MM.1S (cell line): Measurements from ENCODE around the gene UTP11.

Experiments
- DNase-seq: peaks from one replicate; pipeline ENCODE4 v3.0.0-alpha.2; 2015
- H2AFZ ChIP-seq: fragments of 300-600 bp; sonication (generic); 2 replicates; pipeline ENCODE4 v1.6.0; 2016; ENCODE audit warnings: antibody characterized with exemption, low read length
- H3F3A ChIP-seq: fragments of 300-600 bp; sonication (generic); 2 replicates; pipeline ENCODE4 v1.6.1; 2016; ENCODE audit warnings: mild to moderate bottlenecking, antibody characterized with exemption, low read length, moderate library complexity, mixed read lengths; ENCODE audit not compliant: insufficient read depth
- H3K27ac ChIP-seq: fragments of 300-600 bp; sonication (generic); 2 replicates; pipeline ENCODE4 v1.5.1; 2016; ENCODE audit warnings: mild to moderate bottlenecking, low read length
- H3K27me3 ChIP-seq: fragments of 300-600 bp; sonication (generic); replicated peaks from 2 replicates; pipeline ENCODE4 v1.6.0; 2016; ENCODE audit warnings: low read length; ENCODE audit not compliant: insufficient read depth
- H3K36me3 ChIP-seq: fragments of 300-600 bp; sonication (generic); replicated peaks from 2 replicates; pipeline ENCODE4 v1.6.1; 2016; ENCODE audit warnings: mild to moderate bottlenecking, low read length, mixed read lengths; ENCODE audit not compliant: insufficient read depth
- H3K4me1 ChIP-seq: fragments of 300-600 bp; sonication (generic); 2 replicates; pipeline ENCODE4 v1.6.1; 2016; ENCODE audit warnings: low read length, mixed read lengths
- H3K4me2 ChIP-seq: fragments of 300-600 bp; sonication (generic); 2 replicates; pipeline ENCODE4 v1.6.0; 2016; ENCODE audit warnings: low read depth, low read length
- H3K4me3 ChIP-seq: fragments of 300-600 bp; sonication (generic); 2 replicates; pipeline ENCODE4 v1.5.1; 2016; ENCODE audit warnings: low read length, mixed read lengths
- H3K79me2 ChIP-seq: fragments of 300-600 bp; sonication (generic); 2 replicates; pipeline ENCODE4 v1.6.1; 2016; ENCODE audit warnings: mixed run types, low read length, mixed read lengths
- H3K9ac ChIP-seq: fragments of 300-600 bp; sonication (generic); 2 replicates; pipeline ENCODE4 v1.6.1; 2016; ENCODE audit warnings: low read length, mixed read lengths
- H3K9me2 ChIP-seq: fragments of 300-600 bp; sonication (generic); replicated peaks from 2 replicates; pipeline ENCODE4 v1.6.1; 2016; ENCODE audit warnings: mild to moderate bottlenecking, low read length, mixed read lengths; ENCODE audit not compliant: insufficient read depth
- H3K9me3 ChIP-seq: fragments of 300-600 bp; sonication (generic); replicated peaks from 2 replicates; pipeline ENCODE4 v1.6.1; 2016; ENCODE audit warnings: mild to moderate bottlenecking, low read length, mixed read lengths; ENCODE audit not compliant: insufficient read depth
- H4K20me1 ChIP-seq: fragments of 300-600 bp; sonication (generic); 2 replicates; pipeline ENCODE4 v1.6.1; 2016; ENCODE audit warnings: mild to moderate bottlenecking, low read length, moderate library complexity, mixed read lengths; ENCODE audit not compliant: insufficient read depth
- CTCF ChIP-seq: fragments of 300-600 bp; sonication (generic); IDR thresholded peaks from 2 replicates; pipeline ENCODE4 v1.5.1; 2016; ENCODE audit warnings: antibody characterized with exemption, low read length, mixed read lengths
- EZH2 ChIP-seq: fragments of 300-600 bp; sonication (generic); optimal IDR thresholded peaks from 2 replicates; pipeline ENCODE3; 2017; ENCODE audit warnings: low read depth, mild to moderate bottlenecking, antibody characterized with exemption, low read length, mixed read lengths
- EZH2phosphoT487 ChIP-seq: fragments of 300-600 bp; sonication (generic); IDR thresholded peaks from 2 replicates; pipeline ENCODE4 v1.6.1; 2018; ENCODE audit warnings: antibody characterized with exemption, low read length

Gene UTP11

GRCh38 chr1:38000233-38000528 lies 12.4 kb upstream of the UTP11 start:
- H3K27me3 ChIP-seq: peaks cover 17% of the 10 kb centered on the region
- H2AFZ ChIP-seq: no peak overlapping the region
- no peak overlapping the region for H3K4me3 ChIP-seq
- H3K27ac ChIP-seq: no peak overlapping the region
- 0 out of 2 replicates have a peak, but pooled peaks cover 7% of the 10 kb centered on the region for H3K4me1 ChIP-seq
- no peak for DNase-seq
- H3K36me3 ChIP-seq: no peaks in the 10 kb centered on the region
- H4K20me1 ChIP-seq: no peaks in the 10 kb centered on the region
- no peaks in the 10 kb centered on the region for H3K9me2 ChIP-seq
- no peaks in the 10 kb centered on the region for H3K79me2 ChIP-seq
- no peak for TF ChIP-seq CTCF
- TF ChIP-seq EZH2: no peak
- no peak for TF ChIP-seq EZH2phosphoT487
- no peaks in the 10 kb centered on the region for H3K9me3 ChIP-seq
- H3F3A ChIP-seq: no peaks in the 10 kb centered on the region
- H3K4me2 ChIP-seq: no peak overlapping the region
- H3K9ac ChIP-seq: no peak overlapping the region

- TF ChIP-seq CTCF: no peak
- TF ChIP-seq EZH2phosphoT487: no peak
- no peak for TF ChIP-seq EZH2
- Histone ChIP-seq H2AFZ (no peak overlapping the region), H3K4me2 (no peak overlapping the region), H4K20me1 (no peaks in the 10 kb centered on the region), H3K27ac (no peak overlapping the region), H3K4me3 (no peak overlapping the region), H3K36me3 (no peaks in the 10 kb centered on the region), H3K27me3 (peaks cover 14% of the 10 kb centered on the region), H3K9me3 (no peaks in the 10 kb centered on the region), H3K4me1 (0 out of 2 replicates have a peak, but pooled peaks cover 4% of the 10 kb centered on the region), H3K9me2 (no peaks in the 10 kb centered on the region), H3K9ac (no peak overlapping the region), H3F3A (no peaks in the 10 kb centered on the region), H3K79me2 (no peaks in the 10 kb centered on the region)
- no peak for DNase-seq
Observed at GRCh38 chr1:38000529-38001455, 11.7 kb upstream of the UTP11 start.

- no peaks in the 10 kb centered on the region for H3K36me3 ChIP-seq
- no peak for TF ChIP-seq CTCF
- TF ChIP-seq EZH2: no peak
- TF ChIP-seq EZH2phosphoT487: no peak
- no peak overlapping the region for H3K4me3 ChIP-seq
- no peak overlapping the region for H3K27ac ChIP-seq
- no peak for DNase-seq
- H3K79me2 ChIP-seq: no peaks in the 10 kb centered on the region
- no peak overlapping the region for H3K4me2 ChIP-seq
- peaks cover 14% of the 10 kb centered on the region for H3K27me3 ChIP-seq
- no peaks in the 10 kb centered on the region for H3K9me3 ChIP-seq
- no peaks in the 10 kb centered on the region for H4K20me1 ChIP-seq
- H3K9me2 ChIP-seq: no peaks in the 10 kb centered on the region
- H3F3A ChIP-seq: no peaks in the 10 kb centered on the region
- H2AFZ ChIP-seq: no peak overlapping the region
- H3K9ac ChIP-seq: no peak overlapping the region
- H3K4me1 ChIP-seq: 0 out of 2 replicates have a peak, but pooled peaks cover 4% of the 10 kb centered on the region
Observed at GRCh38 chr1:38003261-38004250, 9.0 kb upstream of the UTP11 start.
